Right lobe of liver (tissue), 6 donors: ENCODE results near the gene RNASE13. TPM values are rescaled to one million over a fixed set of nuclear protein-coding genes. Genes with fewer than 3 reads are reported as not detected.
"Not testable (repeated sequence)": the region's sequence is repeated elsewhere in the genome, so short reads cannot be mapped to it uniquely, and the experiment has no call there.

ENCODE experiments used
- ATAC-seq, 4 donors: fragments of 200-7000 bp; cut with Tn5 transposase; one replicate each; pipeline ENCODE4 v1.9.1; 2020; ENCODE audit warnings: mild to moderate bottlenecking in 4 of 4, moderate library complexity in 4 of 4
- DNase-seq, 3 donors: peaks; one replicate each; pipeline ENCODE4 v3.0.0-alpha.2; 2020
- H3K27ac ChIP-seq, 3 donors: fragments of 200-600 bp; one replicate each; pipeline ENCODE4 v1.8.0; 2022
- H3K27me3 ChIP-seq, 2 donors: fragments of 200-600 bp; one replicate each; pipeline ENCODE4 v1.8.0; 2022
- H3K36me3 ChIP-seq, 4 donors: fragments of 200-600 bp; sonication (generic) in 1 of 4; one replicate each; pipeline versions ENCODE4 v1.5.1 to v1.8.0; 2017 to 2022; ENCODE audit warnings: control low read depth in 1 of 4
- H3K4me1 ChIP-seq, 4 donors: fragments of 200-600 bp; sonication (generic) in 1 of 4; one replicate each; pipeline versions ENCODE4 v1.5.1 to v1.8.0; 2017 to 2022; ENCODE audit warnings: control low read depth in 1 of 4
- H3K4me3 ChIP-seq, 3 donors: fragments of 200-600 bp; one replicate each; pipeline ENCODE4 v1.8.0; 2022
- H3K9me3 ChIP-seq, 4 donors: fragments of 200-600 bp; sonication (generic) in 1 of 4; one replicate each; pipeline versions ENCODE4 v1.5.1 to v1.8.0; 2017 to 2022; ENCODE audit warnings: control low read depth in 1 of 4
- CTCF ChIP-seq, 4 donors: fragments of 200-600 bp in 3 of 4; fragments of 450-650 bp in 1 of 4; IDR thresholded peaks; one replicate each; pipeline versions ENCODE4 v1.5.1 to v1.8.0; 2016 to 2022; ENCODE audit warnings: antibody characterized with exemption in 4 of 4, mild to moderate bottlenecking in 2 of 4
- POLR2A ChIP-seq: fragments of 450-650 bp; IDR thresholded peaks from one replicate; pipeline ENCODE4 v1.6.1; 2017; ENCODE audit warnings: antibody characterized with exemption, mild to moderate bottlenecking
- WGBS: methylation state at CpG from one replicate; pipeline ENCODE4 v1.1.6; 2018; ENCODE audit warnings: low coverage, low lambda C conversion rate; ENCODE audit not compliant: insufficient coverage; ENCODE audit errors: missing lambda C conversion rate; 5-methylcytosine and 5-hydroxymethylcytosine counted together
- intact Hi-C, 2 donors: fragments of 100-400 bp; cut with DNase I; formaldehyde crosslinking; loops; one replicate each; pipeline versions ENCODE4 v1.11.2 to v1.14.1; 2022
- total RNA-seq, 6 experiments: library from RNA; depleted of rRNA in 2 of 6; stranded (reverse); fragments of >200 nt in 2 of 6; fragmentation: NEBNext Ultra II Directional in 3 of 6; extraction: Animal tissue kit (Norgen Biotek cat#: 25700) in 3 of 6; gene quantifications; one replicate each; pipeline versions ENCODE4 v1.1.0 to v1.2.4, GENCODE V29; 2016 to 2023
- donor health status: DM: no; HTN: yes; CAD: no.
- donor health status: DM: no; HTN: no; CAD: no.
- donor health status: DM: no; HTN: no; CAD: no.
- donor health status: DM: no; HTN: yes; CAD: no.
- donor health status: DM: no; HTN: yes; CAD: no.

RNASE13 gene
- total RNA-seq, 6 experiments from 2014 or later, result not detected

GRCh38 chr14:20989787-20990600 lies 44.6 kb downstream of the RNASE13 start, which contains the start of gene METTL17:
TSS of gene METTL17 (plus strand) at chr14:20989980. CDS start at chr14:20990003, 23 bp downstream.
- intact Hi-C loops, result no loop called here
- Histone ChIP-seq H3K9me3 (no peaks in the 10 kb centered on the region), H3K4me1 (peaks cover 0 to 13% (median 3%) of the 10 kb centered on the region in 4 donors), H3K36me3 (peaks cover 4 to 33% (median 19%) of the 10 kb centered on the region in 4 donors), H3K27ac (peak within 1 kb of the TSS; percentile 27 to 58 (median 44)), H3K4me3 (peak within 1 kb of the TSS; percentile 84 to 94 (median 84)), H3K27me3 (no peaks in the 10 kb centered on the region)
- 0% methylated on average over 25 of the region's 42 CpGs for WGBS
- DNase-seq (peak; percentile 86 to 89 (median 88)), ATAC-seq (peak; percentile 92 to 96 (median 94))
- TF ChIP-seq CTCF (IDR thresholded peaks at IDR 0.05) (peak; percentile 18 to 40 (median 32)), POLR2A (peak; percentile 71)

GRCh38 chr14:20989471-20989786 lies 45.2 kb downstream of the RNASE13 start:
- H3K4me3 ChIP-seq, result peak overlapping the region; percentile 84 to 94 (median 84)
- peak overlapping the region; percentile 27 to 58 (median 44) for H3K27ac ChIP-seq
- no peaks in the 10 kb centered on the region for H3K27me3 ChIP-seq
- ATAC-seq, result no peak
- H3K9me3 ChIP-seq, result no peaks in the 10 kb centered on the region
- H3K4me1 ChIP-seq, result peaks cover 0 to 13% (median 3%) of the 10 kb centered on the region in 4 donors
- peaks cover 1 to 27% (median 13%) of the 10 kb centered on the region in 4 donors for H3K36me3 ChIP-seq
- TF ChIP-seq CTCF (IDR thresholded peaks at IDR 0.05), result no peak
- no peak for TF ChIP-seq POLR2A
- WGBS, result 3% methylated on average over 6 of the region's 11 CpGs
- intact Hi-C loops, result no loop called here
- no peak for DNase-seq

GRCh38 chr14:20988717-20989470 lies 45.7 kb downstream of the RNASE13 start:
- DNase-seq (no peak), ATAC-seq (no peak)
- WGBS, result 76% methylated on average over 8 of the region's 15 CpGs
- TF ChIP-seq CTCF (IDR thresholded peaks at IDR 0.05), result no peak
- no peak for TF ChIP-seq POLR2A
- no peaks in the 10 kb centered on the region for H3K9me3 ChIP-seq
- intact Hi-C loops, result no loop called here
- peak overlapping the region; percentile 27 to 58 (median 44) for H3K27ac ChIP-seq
- H3K4me3 ChIP-seq, result peak overlapping the region; percentile 84 to 94 (median 84)
- peaks cover 0 to 13% (median 3%) of the 10 kb centered on the region in 4 donors for H3K4me1 ChIP-seq
- H3K27me3 ChIP-seq, result no peaks in the 10 kb centered on the region
- peaks cover 0 to 22% (median 9%) of the 10 kb centered on the region in 4 donors for H3K36me3 ChIP-seq

GRCh38 chr14:20986811-20987210 lies 47.8 kb downstream of the RNASE13 start:
- no peak for TF ChIP-seq CTCF (IDR thresholded peaks at IDR 0.05)
- TF ChIP-seq POLR2A, result no peak
- no peak overlapping the region for H3K27ac ChIP-seq
- peaks cover 0 to 2% (median under 1%) of the 10 kb centered on the region in 4 donors for H3K36me3 ChIP-seq
- WGBS, result 43% methylated on average over 2 of the region's 2 CpGs
- no peaks in the 10 kb centered on the region for H3K27me3 ChIP-seq
- DNase-seq, result no peak
- intact Hi-C loops, result no loop called here
- H3K9me3 ChIP-seq, result no peaks in the 10 kb centered on the region
- H3K4me3 ChIP-seq, result no peak overlapping the region
- ATAC-seq, result peak in 1 of 4 donors; percentile 15
- peaks cover 0 to 13% (median 3%) of the 10 kb centered on the region in 4 donors for H3K4me1 ChIP-seq

- H3K27ac ChIP-seq, H3K4me3 ChIP-seq, DNase-seq, H3K9me3 ChIP-seq, H3K4me1 ChIP-seq, intact Hi-C loops, H3K36me3 ChIP-seq, H3K27me3 ChIP-seq, ATAC-seq: not testable (repeated sequence)
- 89% methylated on average over 4 of the region's 4 CpGs for WGBS
Observed at GRCh38 chr14:20985650-20986049, 49.0 kb downstream of the RNASE13 start.
